ENCODE measurements around the gene FERMT3.

FERMT3 gene

GRCh38 chr11:64251753-64252002 lies 45.2 kb downstream of the FERMT3 start:
- H3K27ac ChIP-seq, result peak overlapping the region; percentile 82
- TF ChIP-seq ZFX (IDR thresholded peaks at IDR 0.05; ENCODE audit: borderline replicate concordance) (no peak), CTCF (IDR thresholded peaks at IDR 0.05) (no peak)

GRCh38 chr11:64252003-64252872 lies 45.7 kb downstream of the FERMT3 start:
- H3K27ac ChIP-seq, result peak overlapping the region; percentile 82
- TF ChIP-seq CTCF (IDR thresholded peaks at IDR 0.05) (no peak), ZFX (IDR thresholded peaks at IDR 0.05; ENCODE audit: borderline replicate concordance) (no peak)

- peak overlapping the region; percentile 82 for H3K27ac ChIP-seq
- TF ChIP-seq CTCF (IDR thresholded peaks at IDR 0.05) (no peak), ZFX (IDR thresholded peaks at IDR 0.05; ENCODE audit: borderline replicate concordance) (no peak)
These were observed 46.5 kb downstream of the FERMT3 start for GRCh38 chr11:64253043-64253442.

- peak overlapping the region; percentile 82 for H3K27ac ChIP-seq
These were observed 47.0 kb downstream of the FERMT3 start for GRCh38 chr11:64253481-64253880.

GRCh38 chr11:64254326-64254725 lies 47.8 kb downstream of the FERMT3 start:
- TF ChIP-seq CTCF (IDR thresholded peaks at IDR 0.05), result no peak
- TF ChIP-seq ZFX (IDR thresholded peaks at IDR 0.05; ENCODE audit: borderline replicate concordance), result no peak
- H3K27ac ChIP-seq, result no peak overlapping the region

More at GRCh38 chr11:64253481-64253880, 47.0 kb downstream of the FERMT3 start:
- TF ChIP-seq CTCF (IDR thresholded peaks at IDR 0.05) (no peak), ZFX (IDR thresholded peaks at IDR 0.05; ENCODE audit: borderline replicate concordance) (no peak)

- TF ChIP-seq CTCF (IDR thresholded peaks at IDR 0.05) (no peak), ZFX (IDR thresholded peaks at IDR 0.05; ENCODE audit: borderline replicate concordance) (no peak)
- no peak overlapping the region for H3K27ac ChIP-seq
These were observed 48.9 kb downstream of the FERMT3 start for GRCh38 chr11:64255135-64256128.
